HepG2 (cell line): Measurements from ENCODE around the gene PRDX3. TPM values are rescaled to one million over a fixed set of nuclear protein-coding genes. Genes with fewer than 3 reads are reported as not detected.

Experiments
- BCLAF1 ChIP-seq: fragments of 450-650 bp; IDR thresholded peaks from 2 replicates; pipeline ENCODE4 v1.6.1; 2017; ENCODE audit warnings: mild to moderate bottlenecking
- DDIT3 ChIP-seq: sonication (generic); formaldehyde crosslinking; IDR thresholded peaks from 2 replicates; pipeline ENCODE4 v1.4.0; 2020; ENCODE audit warnings: mild to moderate bottlenecking, missing genetic modification reagents
- GPBP1L1 ChIP-seq: sonication (generic); formaldehyde crosslinking; IDR thresholded peaks from 2 replicates; pipeline ENCODE4 v1.5.0; 2020; ENCODE audit warnings: mild to moderate bottlenecking, missing genetic modification reagents
- HCFC1 ChIP-seq: fragments of 150-350 bp; IDR thresholded peaks from 2 replicates; pipeline ENCODE4 v1.6.1; 2014; ENCODE audit warnings: low read depth, low read length
- JUNB ChIP-seq: sonication (generic); formaldehyde crosslinking; IDR thresholded peaks from 2 replicates; pipeline ENCODE4 v1.8.0; 2022; ENCODE audit warnings: missing genetic modification reagents, mild to moderate bottlenecking, borderline replicate concordance
- KDM5B ChIP-seq: sonication (generic); formaldehyde crosslinking; IDR thresholded peaks from 2 replicates; pipeline ENCODE4 v1.4.0; 2020; ENCODE audit warnings: missing genetic modification reagents, mild to moderate bottlenecking, borderline replicate concordance
- MED13 ChIP-seq: sonication (generic); formaldehyde crosslinking; IDR thresholded peaks from 2 replicates; pipeline ENCODE4 v1.5.0; 2020; ENCODE audit warnings: missing genetic modification reagents
- SIX4 ChIP-seq: sonication (generic); formaldehyde crosslinking; IDR thresholded peaks from 2 replicates; pipeline ENCODE4 v1.4.0; 2020; ENCODE audit warnings: missing genetic modification reagents
- TFDP1 ChIP-seq: IDR thresholded peaks from 2 replicates; pipeline ENCODE4 v1.6.1; 2016; ENCODE audit warnings: missing compliant biosample characterization, missing genetic modification reagents, borderline replicate concordance
- ZBTB20 ChIP-seq: sonication (generic); formaldehyde crosslinking; IDR thresholded peaks from 2 replicates; pipeline ENCODE4 v1.8.1; 2023; ENCODE audit warnings: missing genetic modification reagents, low read depth, mild to moderate bottlenecking, borderline replicate concordance
- ZBTB4 ChIP-seq: sonication (generic); formaldehyde crosslinking; IDR thresholded peaks from 2 replicates; pipeline ENCODE4 v1.4.0; 2020; ENCODE audit warnings: missing genetic modification reagents, mild to moderate bottlenecking, borderline replicate concordance
- ZKSCAN1 ChIP-seq: fragments of 150-350 bp; IDR thresholded peaks from 2 replicates; pipeline ENCODE4 v1.6.1; 2014; ENCODE audit warnings: low read length
- ZNF180 ChIP-seq: sonication (generic); formaldehyde crosslinking; IDR thresholded peaks from 2 replicates; pipeline ENCODE4 v1.4.0; 2020; ENCODE audit warnings: low read depth, missing genetic modification reagents, borderline replicate concordance
- ZNF367 ChIP-seq: sonication (generic); formaldehyde crosslinking; IDR thresholded peaks from 2 replicates; pipeline ENCODE4 v1.4.0; 2020; ENCODE audit warnings: missing genetic modification reagents, borderline replicate concordance
- ZNF639 ChIP-seq: conservative IDR thresholded peaks from 2 replicates; pipeline ENCODE4 v1.6.1; 2018; ENCODE audit warnings: missing genetic modification reagents
- ZNF740 ChIP-seq: sonication (generic); formaldehyde crosslinking; IDR thresholded peaks from 2 replicates; pipeline ENCODE4 v1.4.0; 2020; ENCODE audit warnings: missing genetic modification reagents
- ZNF883 ChIP-seq: sonication (generic); formaldehyde crosslinking; IDR thresholded peaks from 2 replicates; pipeline ENCODE4 v1.5.1; 2020; ENCODE audit warnings: mild to moderate bottlenecking, missing genetic modification reagents; ENCODE audit errors: not compliant biosample characterization
- polyA plus RNA-seq, 8 experiments: library from polyadenylated mRNA; depleted of rRNA in 3 of 8; stranded (reverse) in 7 of 8; unstranded in 1 of 8; fragments of >200 nt; fragmentation: Illumina TruSeq in 4 of 8; extraction: Trizol in 4 of 8; gene quantifications; 2 replicates each; pipeline versions ENCODE4 v1.2.1 to v1.2.3, GENCODE V29; 2011 to 2016; ENCODE audit warnings: low read depth in 4 of 8, missing spikeins in 1 of 8, mixed read lengths in 1 of 8; ENCODE audit not compliant: insufficient read depth in 1 of 8
- total RNA-seq, 5 experiments: library from RNA; depleted of rRNA; stranded (reverse); fragments of >200 nt; fragmentation: Illumina TruSeq; extraction: Trizol; gene quantifications; 2 replicates each; pipeline ENCODE4 v1.2.3, GENCODE V29; 2016; ENCODE audit warnings: low read depth in 1 of 5

Gene PRDX3
- total and polyA plus RNA-seq, 2 of the 13 experiments (the other 11 are each of a cell fraction or from before 2014, with no cell fraction given): 407 to 565 TPM

- 0 out of 2 replicates have a peak, but pooled peaks have one; percentile 43 for TF ChIP-seq ZBTB4 (CRISPR knock-in tag)
- peak; percentile 91 for TF ChIP-seq ZNF883 (CRISPR knock-in tag)
- no peak for TF ChIP-seq SIX4 (CRISPR knock-in tag)
- TF ChIP-seq JUNB (CRISPR knock-in tag): no peak
- no peak; the same call in 1 of the 2 replicates for TF ChIP-seq ZNF180
- TF ChIP-seq HCFC1: no peak
- no peak for TF ChIP-seq MED13 (CRISPR knock-in tag)
- TF ChIP-seq ZNF367 (CRISPR knock-in tag): 0 out of 2 replicates have a peak, but pooled peaks have one; percentile 65
- no peak for TF ChIP-seq BCLAF1
- no peak for TF ChIP-seq ZBTB20 (CRISPR knock-in tag)
- TF ChIP-seq ZNF740 (CRISPR knock-in tag): peak; percentile 75; the same call in 1 of the 2 replicates
- peak; percentile 68; the same call in 1 of the 2 replicates for TF ChIP-seq KDM5B (CRISPR knock-in tag)
- TF ChIP-seq DDIT3 (CRISPR knock-in tag): no peak
- peak; percentile 35; the same call in 1 of the 2 replicates for TF ChIP-seq TFDP1 (CRISPR knock-in tag)
- no peak for TF ChIP-seq GPBP1L1 (CRISPR knock-in tag)
- no peak for TF ChIP-seq ZKSCAN1
- TF ChIP-seq ZNF639 (CRISPR knock-in tag): no peak
These were observed at the start of gene PRDX3 (continued) for GRCh38 chr10:119178372-119179119.
